K562 (cell line): ENCODE data around the gene GRAMD4. TPM values are rescaled to one million over a fixed set of nuclear protein-coding genes. Genes with fewer than 3 reads are reported as not detected.

Source experiments
- HNRNPUL1 ChIP-seq: fragments of 200-400 bp; formaldehyde crosslinking; IDR thresholded peaks from 2 replicates; pipeline ENCODE4 v1.6.1; 2017; ENCODE audit warnings: low read length
- LCOR ChIP-seq: sonication (generic); formaldehyde crosslinking; IDR thresholded peaks from 2 replicates; pipeline ENCODE4 v1.8.0; 2022; ENCODE audit warnings: mild to moderate bottlenecking, missing genetic modification reagents
- MYNN ChIP-seq, 2 experiments: sonication (generic); formaldehyde crosslinking in 1 of 2; IDR thresholded peaks; 2 replicates each; pipeline versions ENCODE4 v1.5.0 to v1.6.1; 2016 to 2020; ENCODE audit warnings: antibody characterized with exemption in 1 of 2, missing genetic modification reagents in 1 of 2
- NFIX ChIP-seq: fragments of 250-450 bp; sonication (Bioruptor Pico); IDR thresholded peaks from 2 replicates; pipeline ENCODE4 v1.4.0; 2020; ENCODE audit warnings: low read depth, mild to moderate bottlenecking, moderate library complexity
- SIX5 ChIP-seq, 2 experiments: IDR thresholded peaks; 2 replicates each; pipeline ENCODE4 v1.6.1; 2011; ENCODE audit warnings: low read length in 2 of 2, borderline replicate concordance in 1 of 2, low read depth in 1 of 2, mild to moderate bottlenecking in 1 of 2, moderate library complexity in 1 of 2; ENCODE audit not compliant: insufficient read depth in 1 of 2
- TAF15 ChIP-seq: fragments of 200-400 bp; formaldehyde crosslinking; IDR thresholded peaks from 2 replicates; pipeline ENCODE4 v1.6.1; 2017; ENCODE audit warnings: mild to moderate bottlenecking, low read depth, low read length, moderate library complexity
- U2AF1 ChIP-seq: fragments of 200-400 bp; formaldehyde crosslinking; optimal IDR thresholded peaks from 2 replicates; pipeline ENCODE3; 2017; ENCODE audit warnings: mild to moderate bottlenecking, low read depth, low read length, moderate library complexity
- ZHX1 ChIP-seq: fragments of 150-350 bp; conservative IDR thresholded peaks from 2 replicates; pipeline ENCODE4 v1.6.1; 2014; ENCODE audit warnings: low read length
- ZNF449 ChIP-seq: fragments of 250-450 bp; sonication (Bioruptor Pico); IDR thresholded peaks from 2 replicates; pipeline ENCODE4 v1.8.0; 2022; ENCODE audit warnings: moderate library complexity, mild to moderate bottlenecking, inconsistent platforms
- ZNF75A ChIP-seq: fragments of 450-650 bp; formaldehyde crosslinking; IDR thresholded peaks from 2 replicates; pipeline ENCODE4 v1.4.0; 2020; ENCODE audit warnings: mild to moderate bottlenecking
- polyA plus RNA-seq, 8 experiments: library from polyadenylated mRNA; depleted of rRNA in 4 of 8; stranded (reverse) in 5 of 8; unstranded in 3 of 8; fragments of >200 nt; fragmentation: Nextera tagmentation in 2 of 8; fragmentation: Illumina TruSeq in 1 of 8; extraction: Ambion mirVana in 2 of 8; extraction: Trizol in 1 of 8; gene quantifications; 2 replicates each; pipeline versions ENCODE4 v1.2.1 to v1.2.3, GENCODE V29; 2011 to 2014; ENCODE audit warnings: inconsistent platforms in 1 of 8, missing spikeins in 1 of 8
- total RNA-seq, 7 experiments: library from RNA; depleted of rRNA in 6 of 7; stranded (reverse); fragments of >200 nt in 6 of 7; fragmentation: Illumina TruSeq in 2 of 7; extraction: Trizol in 2 of 7; gene quantifications; 2 replicates each; pipeline versions ENCODE4 v1.2.1 to v1.2.3, GENCODE V29; 2011 to 2021; ENCODE audit warnings: low replicate concordance in 1 of 7
- TF ChIP-seq, protein P1 (sequence below): sonication (generic); formaldehyde crosslinking; IDR thresholded peaks from 2 replicates; pipeline ENCODE4 v1.9.0; 2022; ENCODE audit warnings: mild to moderate bottlenecking, missing genetic modification reagents

Gene GRAMD4
- total and polyA plus RNA-seq, 9 of the 15 experiments (the other 6 are each of a cell fraction or from before 2014, with no cell fraction given), result 0.18 to 44.8 (median 18.6) TPM

DNA sequence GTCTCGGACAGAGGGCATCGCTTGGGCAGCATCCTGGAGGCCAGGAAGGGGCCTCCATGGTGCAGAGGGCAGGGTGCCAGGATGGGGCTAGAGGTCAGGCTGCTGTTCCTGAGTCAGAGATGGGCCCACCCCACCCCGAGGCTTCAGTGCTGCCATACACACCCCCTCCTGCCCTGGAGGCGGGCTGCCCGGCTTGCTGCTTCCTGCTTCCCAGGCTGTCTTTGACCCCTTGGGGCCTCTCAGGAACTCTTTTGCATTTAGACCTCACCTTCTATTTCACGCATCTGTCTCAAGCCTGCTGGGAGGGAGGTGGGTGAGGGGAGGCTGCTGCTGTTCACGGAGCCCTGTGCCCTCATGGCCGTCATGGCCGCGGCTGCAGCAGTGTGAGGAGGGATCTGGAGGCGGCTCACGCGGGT is 6.6 kb upstream of the GRAMD4 start (continued):
- no peak for TF ChIP-seq ZHX1
- no peak for TF ChIP-seq HNRNPUL1
- TF ChIP-seq U2AF1, result no peak
- TF ChIP-seq LCOR (CRISPR knock-in tag), result no peak
- TF ChIP-seq TAF15, result no peak
- TF ChIP-seq, protein P1, sequence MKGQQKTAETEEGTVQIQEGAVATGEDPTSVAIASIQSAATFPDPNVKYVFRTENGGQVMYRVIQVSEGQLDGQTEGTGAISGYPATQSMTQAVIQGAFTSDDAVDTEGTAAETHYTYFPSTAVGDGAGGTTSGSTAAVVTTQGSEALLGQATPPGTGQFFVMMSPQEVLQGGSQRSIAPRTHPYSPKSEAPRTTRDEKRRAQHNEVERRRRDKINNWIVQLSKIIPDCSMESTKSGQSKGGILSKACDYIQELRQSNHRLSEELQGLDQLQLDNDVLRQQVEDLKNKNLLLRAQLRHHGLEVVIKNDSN (CRISPR knock-in tag), result no peak
- TF ChIP-seq NFIX, result no peak
- no peak for TF ChIP-seq ZNF75A (CRISPR knock-in tag)
- TF ChIP-seq SIX5 (IDR thresholded peaks at IDR 0.05; ENCODE audit: borderline replicate concordance in 1 of 2, insufficient read depth in 1 of 2, low read depth in 1 of 2, low read length in 2 of 2), result no peak
- no peak for TF ChIP-seq ZNF449 (CRISPR knock-in tag)
- TF ChIP-seq MYNN (IDR thresholded peaks at IDR 0.05), result no peak
- no peak for TF ChIP-seq MYNN (CRISPR knock-in tag; IDR thresholded peaks at IDR 0.05)
- TF ChIP-seq, all 486 proteins: peak for 0
